ENCODE data around the gene KAZN.

Gene KAZN

DNA sequence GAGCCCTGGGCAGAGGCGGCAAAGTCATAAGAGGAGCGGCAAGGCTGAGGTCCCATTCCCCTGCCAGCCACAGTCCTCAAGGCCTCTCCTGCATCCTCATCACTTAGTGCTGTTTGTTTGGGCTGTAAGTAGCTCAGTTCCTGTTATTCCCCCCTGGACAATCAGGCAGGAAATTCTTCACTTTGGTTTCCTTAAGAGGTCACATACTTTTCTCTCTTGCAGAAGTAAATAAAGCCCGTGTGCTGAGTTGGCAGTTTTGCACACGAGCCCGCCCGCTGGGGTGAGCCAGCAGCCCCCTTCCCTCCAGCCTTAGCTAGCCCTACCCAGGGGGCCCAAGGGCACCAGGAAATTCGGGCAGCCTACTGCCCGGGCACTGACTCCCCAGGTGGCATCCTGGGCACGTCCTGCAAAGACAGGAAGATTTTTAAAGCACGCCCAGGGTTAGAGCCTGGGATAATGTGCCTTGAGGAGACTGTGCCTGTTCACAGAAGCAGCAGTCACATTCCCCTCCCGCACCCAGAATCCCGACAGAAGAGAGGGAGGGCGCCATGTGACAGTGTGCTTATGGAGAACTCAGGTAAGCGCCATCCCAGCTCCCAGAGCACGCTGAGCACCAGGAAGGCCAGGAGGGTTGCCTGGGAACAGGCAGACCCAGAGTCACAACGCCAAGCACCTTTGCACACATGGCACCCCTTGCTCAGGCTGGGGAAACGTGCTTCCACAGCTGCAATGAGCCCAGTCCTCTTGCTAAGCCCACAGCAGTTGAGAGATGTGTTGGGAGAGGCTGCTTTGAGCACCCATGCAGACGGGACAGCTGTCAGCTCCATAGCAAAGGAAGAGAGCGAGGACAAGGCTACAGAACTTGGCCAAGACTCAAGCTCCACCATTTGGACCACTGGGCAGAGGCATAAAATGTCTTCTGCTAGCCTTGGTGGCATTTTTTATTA lies 410.6 kb downstream of the KAZN start:
- TF ChIP-seq, protein P1, sequence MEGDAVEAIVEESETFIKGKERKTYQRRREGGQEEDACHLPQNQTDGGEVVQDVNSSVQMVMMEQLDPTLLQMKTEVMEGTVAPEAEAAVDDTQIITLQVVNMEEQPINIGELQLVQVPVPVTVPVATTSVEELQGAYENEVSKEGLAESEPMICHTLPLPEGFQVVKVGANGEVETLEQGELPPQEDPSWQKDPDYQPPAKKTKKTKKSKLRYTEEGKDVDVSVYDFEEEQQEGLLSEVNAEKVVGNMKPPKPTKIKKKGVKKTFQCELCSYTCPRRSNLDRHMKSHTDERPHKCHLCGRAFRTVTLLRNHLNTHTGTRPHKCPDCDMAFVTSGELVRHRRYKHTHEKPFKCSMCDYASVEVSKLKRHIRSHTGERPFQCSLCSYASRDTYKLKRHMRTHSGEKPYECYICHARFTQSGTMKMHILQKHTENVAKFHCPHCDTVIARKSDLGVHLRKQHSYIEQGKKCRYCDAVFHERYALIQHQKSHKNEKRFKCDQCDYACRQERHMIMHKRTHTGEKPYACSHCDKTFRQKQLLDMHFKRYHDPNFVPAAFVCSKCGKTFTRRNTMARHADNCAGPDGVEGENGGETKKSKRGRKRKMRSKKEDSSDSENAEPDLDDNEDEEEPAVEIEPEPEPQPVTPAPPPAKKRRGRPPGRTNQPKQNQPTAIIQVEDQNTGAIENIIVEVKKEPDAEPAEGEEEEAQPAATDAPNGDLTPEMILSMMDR (IDR thresholded peaks at IDR 0.05; ENCODE audit: low read depth, low read length, missing control alignments) = no peak
- in situ Hi-C loops (cut with HindIII; ENCODE audit: low sequenced_read_pairs) = no loop called here
- DNase-seq (ENCODE audit: low read depth) = peak; percentile 49
- no peak overlapping the region for H3K4me3 ChIP-seq (ENCODE audit: low read depth, low read length)

DNA sequence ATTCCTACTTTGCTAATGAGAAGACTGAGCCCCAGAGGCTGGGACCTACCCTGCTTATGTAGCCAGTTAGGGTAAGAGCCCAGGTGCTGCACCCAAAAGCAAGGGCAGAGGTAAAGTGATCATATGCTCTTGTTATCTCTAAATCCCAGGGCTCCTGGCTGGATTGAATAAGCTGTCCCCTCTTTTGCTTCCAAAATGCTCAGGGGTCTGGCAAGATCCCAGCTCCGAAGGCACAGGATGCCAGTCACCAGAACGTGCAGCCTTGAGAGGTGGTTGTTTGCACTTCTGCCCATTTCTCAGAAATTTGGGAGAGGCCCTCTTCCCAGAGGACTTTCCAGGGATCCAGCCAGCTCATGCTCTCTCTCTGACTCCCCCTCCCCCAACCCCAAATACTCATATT lies 412.7 kb downstream of the KAZN start:
- DNase-seq (ENCODE audit: low read depth) = no peak
- in situ Hi-C loops (cut with HindIII; ENCODE audit: low sequenced_read_pairs) = loop anchor here (5.0 kb wide), 1 partner anchor 59 kb away; no protein-coding TSS in a partner anchor
- TF ChIP-seq, protein P1 (IDR thresholded peaks at IDR 0.05; ENCODE audit: low read depth, low read length, missing control alignments) = no peak
- H3K4me3 ChIP-seq (ENCODE audit: low read depth, low read length) = no peak overlapping the region

DNA sequence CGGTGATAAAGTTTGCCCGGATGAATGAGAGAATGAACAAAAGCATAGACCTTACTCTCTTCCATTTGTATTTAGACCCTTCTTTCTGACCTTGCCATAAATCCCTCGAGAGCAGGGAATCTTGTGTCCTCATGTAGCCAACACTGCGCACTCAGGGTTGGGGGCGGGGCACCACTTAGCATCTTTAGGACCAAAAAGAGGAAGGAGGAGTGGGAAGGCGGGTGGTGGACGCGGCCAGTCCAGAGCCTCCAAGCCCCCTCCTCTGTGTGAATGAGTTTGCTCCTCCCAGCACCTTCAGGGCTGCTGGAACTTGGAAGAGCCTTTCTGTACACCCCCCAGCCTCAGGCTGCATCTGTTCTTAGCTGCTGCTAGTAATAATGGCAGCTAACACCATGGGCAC lies 413.2 kb downstream of the KAZN start:
- TF ChIP-seq, protein P1 (IDR thresholded peaks at IDR 0.05; ENCODE audit: low read depth, low read length, missing control alignments) = no peak
- H3K4me3 ChIP-seq (ENCODE audit: low read depth, low read length) = no peak overlapping the region
- in situ Hi-C loops (cut with HindIII; ENCODE audit: low sequenced_read_pairs) = loop anchor here (5.0 kb wide), 1 partner anchor 59 kb away; no protein-coding TSS in a partner anchor
- no peak for DNase-seq (ENCODE audit: low read depth)

DNA sequence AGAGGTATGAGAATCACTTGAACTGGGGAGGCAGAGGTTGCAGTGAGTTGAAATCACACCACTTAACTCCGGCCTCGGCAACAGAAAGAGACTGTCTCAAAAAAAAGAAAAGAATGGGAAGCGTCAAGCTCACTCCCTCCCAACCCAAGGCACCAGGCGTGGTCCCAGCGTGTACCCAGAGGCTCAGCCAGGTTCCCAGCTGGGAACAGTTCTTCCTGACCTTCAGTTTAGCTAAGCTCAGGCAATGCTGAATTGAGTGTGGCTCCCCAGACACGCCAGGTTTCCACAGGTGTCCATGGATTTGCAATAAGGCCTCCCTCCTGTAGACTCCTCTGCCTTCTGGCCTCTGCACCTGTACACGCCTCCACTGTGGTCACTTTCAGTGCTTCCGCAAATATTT lies 414.3 kb downstream of the KAZN start:
- no peak for DNase-seq (ENCODE audit: low read depth)
- TF ChIP-seq, protein P1 (IDR thresholded peaks at IDR 0.05; ENCODE audit: low read depth, low read length, missing control alignments) = no peak
- in situ Hi-C loops (cut with HindIII; ENCODE audit: low sequenced_read_pairs) = loop anchor here (5.0 kb wide), 1 partner anchor 61 kb away; no protein-coding TSS in a partner anchor
- H3K4me3 ChIP-seq (ENCODE audit: low read depth, low read length) = no peak overlapping the region

DNA sequence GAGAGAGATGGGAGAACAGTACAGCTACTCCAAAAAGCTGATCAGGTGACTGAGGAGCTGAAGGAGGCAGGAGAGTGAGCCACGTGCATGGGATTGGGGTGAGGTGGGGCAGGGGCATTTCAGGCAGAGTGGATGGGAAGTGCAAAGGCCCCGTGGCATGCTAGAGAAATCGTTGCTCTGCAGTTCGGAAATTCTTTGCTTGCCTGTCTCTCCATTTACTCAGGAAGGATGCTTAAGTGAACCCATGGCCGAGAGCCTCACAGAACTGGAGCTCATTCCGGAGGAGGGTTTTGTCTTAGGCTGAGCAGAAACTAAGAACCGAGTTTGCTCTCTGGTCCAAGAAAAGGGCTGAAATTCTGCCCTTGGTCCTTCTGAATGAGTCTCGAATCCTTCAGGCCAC lies 415.3 kb downstream of the KAZN start:
- TF ChIP-seq, protein P1 (IDR thresholded peaks at IDR 0.05; ENCODE audit: low read depth, low read length, missing control alignments) = no peak
- no peak for DNase-seq (ENCODE audit: low read depth)
- in situ Hi-C loops (cut with HindIII; ENCODE audit: low sequenced_read_pairs) = loop anchor here (5.0 kb wide), 1 partner anchor 61 kb away; no protein-coding TSS in a partner anchor
- no peak overlapping the region for H3K4me3 ChIP-seq (ENCODE audit: low read depth, low read length)

DNA sequence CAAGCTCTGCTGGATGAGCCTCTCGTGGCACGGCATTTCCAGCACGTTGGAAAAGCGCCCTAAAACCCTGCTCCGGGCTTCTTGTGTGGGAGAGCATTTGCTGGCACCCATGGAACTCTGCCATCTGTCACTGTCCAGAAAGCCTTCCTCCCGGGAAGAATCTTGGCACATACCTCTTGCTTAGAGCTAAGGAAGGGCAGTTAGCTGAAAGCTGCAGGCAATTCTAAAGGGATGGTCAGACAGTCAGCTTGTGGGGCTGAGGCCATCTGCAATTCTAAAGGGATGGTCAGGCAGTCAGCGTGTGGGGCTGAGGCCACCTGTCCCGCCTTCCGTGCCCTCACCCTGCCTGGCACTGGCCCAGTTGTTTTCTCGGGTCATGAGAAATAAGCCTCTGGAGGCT lies 416.0 kb downstream of the KAZN start:
- in situ Hi-C loops (cut with HindIII; ENCODE audit: low sequenced_read_pairs) = loop anchor here (5.0 kb wide), 1 partner anchor 62 kb away; no protein-coding TSS in a partner anchor

More for the DNA sequence above, 416.0 kb downstream of the KAZN start:
- TF ChIP-seq, protein P1 (IDR thresholded peaks at IDR 0.05; ENCODE audit: low read depth, low read length, missing control alignments) = no peak
- DNase-seq (ENCODE audit: low read depth) = no peak
- H3K4me3 ChIP-seq (ENCODE audit: low read depth, low read length) = no peak overlapping the region

Measured in astrocyte of the cerebellum (primary cell).